Natural killer cell (primary cell): Measurements from ENCODE around the gene FARP2. TPM values are rescaled to one million over a fixed set of nuclear protein-coding genes. Genes with fewer than 3 reads are reported as not detected.

Source experiments
- ATAC-seq, 3 donors: fragments of 150-1000 bp in 2 of 3; fragments of 200-7000 bp in 1 of 3; cut with Tn5 transposase; 1 replicate in 1 of 3; 2 replicates in 2 of 3; pipeline ENCODE4 v1.10.0; 2021; ENCODE audit warnings: mild to moderate bottlenecking in 2 of 3, moderate library complexity in 2 of 3
- DNase-seq, 2 donors: peaks; one replicate each; pipeline versions ENCODE4 v3.0.0 to v3.0.0-alpha.2; 2013 to 2021; ENCODE audit warnings: mixed read lengths in 1 of 2
- H3K27ac ChIP-seq: one replicate; pipeline ENCODE4 v1.5.1; 2013; ENCODE audit warnings: mild to moderate bottlenecking, low read length
- H3K27me3 ChIP-seq: one replicate; pipeline ENCODE4 v1.6.1; 2013; ENCODE audit warnings: low read length; ENCODE audit not compliant: control insufficient read depth, insufficient read depth
- H3K36me3 ChIP-seq: one replicate; pipeline ENCODE4 v1.6.1; 2013; ENCODE audit warnings: low read length; ENCODE audit not compliant: control insufficient read depth, insufficient read depth
- H3K4me1 ChIP-seq: one replicate; pipeline ENCODE4 v1.6.1; 2013; ENCODE audit warnings: low read length; ENCODE audit not compliant: control insufficient read depth, insufficient read depth
- H3K4me3 ChIP-seq: one replicate; pipeline ENCODE4 v1.5.1; 2013; ENCODE audit warnings: low read length
- H3K9me3 ChIP-seq: one replicate; pipeline ENCODE4 v1.6.1; 2013; ENCODE audit warnings: low read length; ENCODE audit not compliant: control insufficient read depth, insufficient read depth
- H3K27ac Mint-ChIP-seq, 2 donors: one replicate each; pipeline ENCODE4 v1.8.0; 2022; ENCODE audit warnings: mild to moderate bottlenecking in 2 of 2, mixed read lengths in 2 of 2, moderate library complexity in 1 of 2
- H3K27me3 Mint-ChIP-seq, 2 donors: one replicate each; pipeline ENCODE4 v1.8.0; 2022; ENCODE audit warnings: low read depth in 2 of 2, mixed read lengths in 2 of 2
- H3K36me3 Mint-ChIP-seq: one replicate; pipeline ENCODE4 v1.8.0; 2022; ENCODE audit warnings: mixed read lengths
- H3K4me1 Mint-ChIP-seq, 2 donors: one replicate each; pipeline ENCODE4 v1.8.0; 2022; ENCODE audit warnings: mixed read lengths in 2 of 2
- H3K4me3 Mint-ChIP-seq: one replicate; pipeline ENCODE4 v1.8.0; 2022; ENCODE audit warnings: mild to moderate bottlenecking, moderate library complexity, mixed read lengths
- H3K9me3 Mint-ChIP-seq, 2 donors: one replicate each; pipeline ENCODE4 v1.8.0; 2022; ENCODE audit warnings: mixed read lengths in 2 of 2
- WGBS: methylation state at CpG from one replicate; pipeline ENCODE4 v1.1.7; 2013; ENCODE audit warnings: missing lambda C conversion rate; ENCODE audit not compliant: insufficient coverage; 5-methylcytosine and 5-hydroxymethylcytosine counted together
- intact Hi-C: fragments of 100-400 bp; cut with micrococcal nuclease; formaldehyde crosslinking; loops from one replicate; pipeline ENCODE4 v1.14.2; 2022
- total RNA-seq, 4 donors: library from RNA; stranded (reverse); fragments of 120-200 nt in 1 of 4; gene quantifications; one replicate each; pipeline versions ENCODE4 v1.2.3 to v1.2.4, GENCODE V29; 2013 to 2022
- TF ChIP-seq, protein P1 (sequence below): fragments of 200-600 bp; IDR thresholded peaks from one replicate; pipeline ENCODE4 v1.8.0; 2022; ENCODE audit warnings: antibody characterized with exemption

Gene FARP2
- total RNA-seq, 3 donors from 2014 or later (not counting 1 experiment from before 2014, with no cell fraction given): 26.8 to 40.6 (median 31.6) TPM

DNA sequence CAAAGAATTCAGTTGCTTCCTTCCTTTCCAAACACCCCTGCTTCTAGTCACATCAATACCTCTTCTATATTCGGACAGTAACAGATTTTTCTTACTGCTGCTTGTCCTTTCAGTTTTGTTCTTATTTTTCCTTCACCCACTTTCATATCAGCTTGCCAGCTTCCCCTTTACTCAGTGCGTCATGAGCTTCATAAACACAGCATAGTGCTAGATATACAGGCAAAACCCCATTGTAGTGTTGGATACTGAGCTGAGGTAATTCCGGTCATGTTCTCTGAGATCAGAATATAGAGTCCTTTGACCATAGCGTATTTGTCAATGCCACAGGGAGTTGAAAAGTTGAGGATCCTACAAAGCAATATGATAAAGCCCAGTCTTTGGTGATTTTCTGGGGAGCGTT, 2.4 kb downstream of the FARP2 start:
- H3K9me3 ChIP-seq: no peaks in the 10 kb centered on the region
- H3K4me1 Mint-ChIP-seq: peaks cover 7 to 30% of the 10 kb centered on the region in 2 donors
- ATAC-seq (no peak), DNase-seq (no peak)
- no peaks in the 10 kb centered on the region for H3K36me3 Mint-ChIP-seq
- H3K27me3 Mint-ChIP-seq: no peaks in the 10 kb centered on the region
- peaks cover 16% of the 10 kb centered on the region for H3K4me1 ChIP-seq
- TF ChIP-seq, protein P1, sequence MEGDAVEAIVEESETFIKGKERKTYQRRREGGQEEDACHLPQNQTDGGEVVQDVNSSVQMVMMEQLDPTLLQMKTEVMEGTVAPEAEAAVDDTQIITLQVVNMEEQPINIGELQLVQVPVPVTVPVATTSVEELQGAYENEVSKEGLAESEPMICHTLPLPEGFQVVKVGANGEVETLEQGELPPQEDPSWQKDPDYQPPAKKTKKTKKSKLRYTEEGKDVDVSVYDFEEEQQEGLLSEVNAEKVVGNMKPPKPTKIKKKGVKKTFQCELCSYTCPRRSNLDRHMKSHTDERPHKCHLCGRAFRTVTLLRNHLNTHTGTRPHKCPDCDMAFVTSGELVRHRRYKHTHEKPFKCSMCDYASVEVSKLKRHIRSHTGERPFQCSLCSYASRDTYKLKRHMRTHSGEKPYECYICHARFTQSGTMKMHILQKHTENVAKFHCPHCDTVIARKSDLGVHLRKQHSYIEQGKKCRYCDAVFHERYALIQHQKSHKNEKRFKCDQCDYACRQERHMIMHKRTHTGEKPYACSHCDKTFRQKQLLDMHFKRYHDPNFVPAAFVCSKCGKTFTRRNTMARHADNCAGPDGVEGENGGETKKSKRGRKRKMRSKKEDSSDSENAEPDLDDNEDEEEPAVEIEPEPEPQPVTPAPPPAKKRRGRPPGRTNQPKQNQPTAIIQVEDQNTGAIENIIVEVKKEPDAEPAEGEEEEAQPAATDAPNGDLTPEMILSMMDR: no peak
- peaks cover 5% of the 10 kb centered on the region for H3K36me3 ChIP-seq
- no peak overlapping the region for H3K4me3 ChIP-seq
- H3K4me3 Mint-ChIP-seq: peak overlapping the region; percentile 2
- no peak overlapping the region for H3K27ac Mint-ChIP-seq
- 73% methylated on average over 5 of the region's 5 CpGs for WGBS
- intact Hi-C loops: loop anchor here (5.0 to 10.0 kb wide), 4 partner anchors 86 to 526 kb away; partner anchors contain the start of gene PASK
- H3K27ac ChIP-seq: peak overlapping the region; percentile 49
- no peaks in the 10 kb centered on the region for H3K9me3 Mint-ChIP-seq
- H3K27me3 ChIP-seq: no peaks in the 10 kb centered on the region

DNA sequence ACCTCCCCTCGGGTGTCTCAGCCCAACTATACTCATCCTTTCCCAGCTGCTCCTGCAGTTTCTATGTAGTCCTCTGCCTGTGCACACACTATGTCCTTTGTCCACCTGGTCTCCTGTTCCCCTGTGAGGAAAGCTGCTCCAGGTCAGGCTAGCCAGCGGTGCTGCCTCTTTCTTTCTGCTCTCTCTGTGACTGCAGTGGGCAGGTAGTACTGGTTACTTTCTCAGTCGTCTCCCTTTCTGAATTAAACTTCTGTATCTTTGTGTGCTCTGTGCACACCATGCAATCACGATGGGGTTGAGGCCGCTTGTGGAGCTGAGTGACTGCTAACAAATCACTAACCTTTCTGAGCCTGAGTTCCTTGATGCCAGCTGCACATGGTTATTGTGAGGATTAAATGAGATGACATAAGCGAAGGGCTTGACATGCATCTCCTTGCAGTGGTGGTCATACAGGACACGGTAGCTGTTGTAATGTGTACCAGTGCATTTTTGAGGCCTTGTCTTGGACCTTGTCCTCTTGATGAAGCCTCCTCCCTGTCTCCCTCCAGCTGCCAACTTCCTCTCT, 3.5 kb downstream of the FARP2 start:
- no peak for ATAC-seq
- no peak overlapping the region for H3K27ac ChIP-seq
- H3K36me3 Mint-ChIP-seq: no peaks in the 10 kb centered on the region
- H3K4me1 ChIP-seq: peaks cover 16% of the 10 kb centered on the region
- H3K36me3 ChIP-seq: peaks cover 2% of the 10 kb centered on the region
- no peak overlapping the region for H3K4me3 Mint-ChIP-seq
- no peaks in the 10 kb centered on the region for H3K9me3 Mint-ChIP-seq
- no peak overlapping the region for H3K27ac Mint-ChIP-seq
- intact Hi-C loops: loop anchor here (5.0 to 10.0 kb wide), 4 partner anchors 87 to 525 kb away; partner anchors contain the start of gene PASK
- H3K4me3 ChIP-seq: no peak overlapping the region
- H3K9me3 ChIP-seq: no peaks in the 10 kb centered on the region
- 95% methylated on average over 7 of the region's 7 CpGs for WGBS
- no peaks in the 10 kb centered on the region for H3K27me3 Mint-ChIP-seq
- H3K4me1 Mint-ChIP-seq: peaks cover 7 to 31% of the 10 kb centered on the region in 2 donors
- no peaks in the 10 kb centered on the region for H3K27me3 ChIP-seq
- TF ChIP-seq, protein P1: no peak
- no peak for DNase-seq

DNA sequence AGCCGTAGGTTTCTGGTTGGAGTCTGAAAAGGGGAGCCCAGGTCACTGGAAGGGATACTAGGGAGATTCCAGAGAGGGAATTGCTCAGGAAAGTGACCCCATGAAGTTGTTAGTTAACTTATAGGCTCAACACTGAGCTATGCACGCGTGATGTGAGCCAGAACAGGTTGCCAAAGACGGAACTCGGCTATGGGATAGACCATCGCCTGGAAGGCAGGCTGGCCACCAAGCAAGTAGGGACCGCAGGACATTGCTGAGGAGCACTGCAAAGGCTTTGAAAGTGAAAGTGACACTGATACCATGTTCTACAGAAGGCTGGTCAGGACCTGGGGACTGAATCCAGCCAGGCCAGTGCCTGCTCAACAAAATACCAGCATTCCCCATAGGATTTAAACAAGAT, 7.3 kb downstream of the FARP2 start:
- H3K27me3 Mint-ChIP-seq: no peaks in the 10 kb centered on the region
- Histone ChIP-seq H3K4me1 (no peaks in the 10 kb centered on the region), H3K4me3 (no peak overlapping the region), H3K9me3 (no peaks in the 10 kb centered on the region), H3K36me3 (no peaks in the 10 kb centered on the region), H3K27me3 (no peaks in the 10 kb centered on the region), H3K27ac (no peak overlapping the region)
- ATAC-seq (no peak), DNase-seq (no peak)
- no peaks in the 10 kb centered on the region for H3K36me3 Mint-ChIP-seq
- H3K4me3 Mint-ChIP-seq: no peak overlapping the region
- TF ChIP-seq, protein P1: no peak
- H3K9me3 Mint-ChIP-seq: no peaks in the 10 kb centered on the region
- intact Hi-C loops: no loop called here
- H3K4me1 Mint-ChIP-seq: peaks cover 0 to 20% of the 10 kb centered on the region in 2 donors
- H3K27ac Mint-ChIP-seq: no peak overlapping the region
- 95% methylated on average over 7 of the region's 7 CpGs for WGBS

DNA sequence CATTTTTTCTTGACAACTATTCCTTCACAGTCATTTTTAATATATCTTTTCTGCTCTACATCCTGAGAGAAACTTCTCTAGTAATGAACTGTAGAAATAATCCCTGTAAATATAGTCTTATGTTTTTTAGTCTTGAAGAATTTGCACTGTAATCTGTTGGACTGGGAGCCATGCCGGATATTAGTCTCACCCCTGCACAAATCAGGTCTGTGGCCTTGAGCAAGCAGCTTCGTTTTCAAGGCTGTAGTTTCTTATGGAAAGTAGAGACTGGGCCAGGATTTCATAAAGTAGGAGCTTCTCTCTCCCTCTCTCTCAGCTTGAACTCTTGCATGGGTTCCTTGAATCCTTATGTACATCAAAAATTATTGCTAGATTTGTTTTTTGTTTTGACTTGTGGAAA, 8.7 kb downstream of the FARP2 start:
- no peaks in the 10 kb centered on the region for H3K36me3 ChIP-seq
- TF ChIP-seq, protein P1: no peak
- no peak overlapping the region for H3K4me3 ChIP-seq
- H3K4me1 ChIP-seq: no peaks in the 10 kb centered on the region
- no peaks in the 10 kb centered on the region for H3K9me3 ChIP-seq
- DNase-seq (no peak), ATAC-seq (no peak)
- WGBS: 79% methylated on average over 2 of the region's 2 CpGs
- H3K27ac ChIP-seq: no peak overlapping the region
- no peak overlapping the region for H3K27ac Mint-ChIP-seq
- no peaks in the 10 kb centered on the region for H3K36me3 Mint-ChIP-seq
- no peaks in the 10 kb centered on the region for H3K9me3 Mint-ChIP-seq
- intact Hi-C loops: no loop called here
- H3K4me1 Mint-ChIP-seq: peaks cover 0 to 11% of the 10 kb centered on the region in 2 donors
- H3K4me3 Mint-ChIP-seq: no peak overlapping the region
- no peaks in the 10 kb centered on the region for H3K27me3 Mint-ChIP-seq
- no peaks in the 10 kb centered on the region for H3K27me3 ChIP-seq
